ENCODE results near the gene HSPA2.
"Not testable (repeated sequence)": the region's sequence is repeated elsewhere in the genome, so short reads cannot be mapped to it uniquely, and the experiment has no call there.

HSPA2 gene

GRCh38 chr14:64561631-64562030 is 21.1 kb downstream of the HSPA2 start:
- TF ChIP-seq CTCF (IDR thresholded peaks at IDR 0.05; ENCODE audit: low read depth, low read length, missing control alignments), result no peak
- DNase-seq (ENCODE audit: extremely low read depth, low read depth), result no peak

GRCh38 chr14:64562436-64562835 is 21.9 kb downstream of the HSPA2 start:
- no peak overlapping the region for H3K4me3 ChIP-seq (replicated peaks; ENCODE audit: low read depth, low read length)
- DNase-seq (ENCODE audit: extremely low read depth, low read depth), result no peak
- TF ChIP-seq CTCF (IDR thresholded peaks at IDR 0.05; ENCODE audit: low read depth, low read length, missing control alignments), result no peak

More at GRCh38 chr14:64561631-64562030, 21.1 kb downstream of the HSPA2 start:
- H3K4me3 ChIP-seq (replicated peaks; ENCODE audit: low read depth, low read length), result no peak overlapping the region

GRCh38 chr14:64563696-64564095 is 23.2 kb downstream of the HSPA2 start:
- TF ChIP-seq CTCF (IDR thresholded peaks at IDR 0.05; ENCODE audit: low read depth, low read length, missing control alignments), result no peak
- no peak for DNase-seq (ENCODE audit: extremely low read depth, low read depth)
- no peak overlapping the region for H3K4me3 ChIP-seq (replicated peaks; ENCODE audit: low read depth, low read length)

GRCh38 chr14:64566651-64567122 is 26.1 kb downstream of the HSPA2 start:
- no peak overlapping the region for H3K4me3 ChIP-seq (replicated peaks; ENCODE audit: low read depth, low read length)
- DNase-seq (ENCODE audit: extremely low read depth, low read depth), result peak; percentile 17
- TF ChIP-seq CTCF (IDR thresholded peaks at IDR 0.05; ENCODE audit: low read depth, low read length, missing control alignments), result no peak

- no peak for TF ChIP-seq CTCF (IDR thresholded peaks at IDR 0.05; ENCODE audit: low read depth, low read length, missing control alignments)
- H3K4me3 ChIP-seq (replicated peaks; ENCODE audit: low read depth, low read length), result no peak overlapping the region
- DNase-seq (ENCODE audit: extremely low read depth, low read depth), result peak; percentile 27
Observed at GRCh38 chr14:64569138-64569631, 28.6 kb downstream of the HSPA2 start.

- DNase-seq (ENCODE audit: extremely low read depth, low read depth); H3K4me3 ChIP-seq (replicated peaks; ENCODE audit: low read depth, low read length): not testable (repeated sequence)
Observed at GRCh38 chr14:64569646-64570045, 29.1 kb downstream of the HSPA2 start.

- no peak for TF ChIP-seq CTCF (IDR thresholded peaks at IDR 0.05; ENCODE audit: low read depth, low read length, missing control alignments)
- no peak overlapping the region for H3K4me3 ChIP-seq (replicated peaks; ENCODE audit: low read depth, low read length)
- no peak for DNase-seq (ENCODE audit: extremely low read depth, low read depth)
Observed at GRCh38 chr14:64572386-64573104, 32.0 kb downstream of the HSPA2 start.
